Esophagus muscularis mucosa (tissue), 4 donors: ENCODE measurements around the gene GPX3. TPM values are rescaled to one million over a fixed set of nuclear protein-coding genes. Genes with fewer than 3 reads are reported as not detected.

Source experiments
- DNase-seq: peaks from one replicate; pipeline ENCODE4 v3.0.0-alpha.2; 2017; ENCODE audit errors: extremely low spot score
- H3K27ac ChIP-seq, 4 donors: fragments of 200-600 bp; sonication (generic); replicated peaks in 1 of 4; 1 replicate in 3 of 4; 2 replicates in 1 of 4; pipeline ENCODE4 v1.5.1; 2016 to 2019; ENCODE audit warnings: mild to moderate bottlenecking in 1 of 4
- H3K27me3 ChIP-seq, 4 donors: fragments of 200-600 bp; sonication (generic); one replicate each; pipeline versions ENCODE4 v1.5.1 to v1.6.0; 2016 to 2019
- H3K36me3 ChIP-seq, 4 donors: fragments of 200-600 bp; sonication (generic); one replicate each; pipeline ENCODE4 v1.5.1; 2016 to 2019
- H3K4me1 ChIP-seq, 4 donors: fragments of 200-600 bp; sonication (generic); one replicate each; pipeline ENCODE4 v1.5.1; 2016 to 2019
- H3K4me3 ChIP-seq, 4 donors: fragments of 200-600 bp; sonication (generic); 1 replicate in 2 of 4; 2 replicates in 2 of 4; pipeline ENCODE4 v1.5.1; 2016 to 2019; ENCODE audit warnings: mild to moderate bottlenecking in 4 of 4, moderate library complexity in 1 of 4
- H3K9me3 ChIP-seq, 4 donors: fragments of 200-600 bp; sonication (generic); 1 replicate in 3 of 4; 2 replicates in 1 of 4; pipeline ENCODE4 v1.5.1; 2016 to 2019
- CTCF ChIP-seq, 3 experiments: fragments of 200-600 bp in 2 of 3; fragments of 450-650 bp in 1 of 3; sonication (generic) in 2 of 3; IDR thresholded peaks; one replicate each; pipeline ENCODE4 v1.5.1; 2017 to 2019; ENCODE audit warnings: antibody characterized with exemption in 3 of 3, mild to moderate bottlenecking in 2 of 3, moderate library complexity in 1 of 3
- EP300 ChIP-seq: sonication (generic); formaldehyde crosslinking; IDR thresholded peaks from one replicate; pipeline ENCODE4 v1.6.1; 2017; ENCODE audit warnings: antibody characterized with exemption
- POLR2A ChIP-seq: fragments of 450-650 bp; IDR thresholded peaks from one replicate; pipeline ENCODE4 v1.6.1; 2017; ENCODE audit warnings: antibody characterized with exemption, moderate library complexity, mild to moderate bottlenecking, low read depth
- POLR2AphosphoS5 ChIP-seq, 2 donors: sonication (generic); formaldehyde crosslinking; IDR thresholded peaks; one replicate each; pipeline ENCODE4 v1.6.1; 2017; ENCODE audit warnings: antibody characterized with exemption in 2 of 2
- WGBS: methylation state at CpG from one replicate; pipeline ENCODE4 v1.1.5; 2018; 5-methylcytosine and 5-hydroxymethylcytosine counted together
- intact Hi-C: fragments of 100-400 bp; cut with DNase I; formaldehyde crosslinking; loops from one replicate; pipeline ENCODE4 v1.15.1; 2023
- total RNA-seq, 4 donors: library from RNA; depleted of rRNA; stranded (reverse); fragments of >200 nt; gene quantifications; one replicate each; pipeline versions ENCODE4 v1.1.0 to v1.2.1, GENCODE V29; 2016

The GPX3 gene
- total RNA-seq, 4 donors from 2014 or later, result 1,165 to 3,724 (median 1,939) TPM

- intact Hi-C loops, result no loop called here
- H3K27me3 ChIP-seq, result no peaks in the 10 kb centered on the region
- 98% methylated on average over 3 of the region's 4 CpGs for WGBS
- no peak overlapping the region for H3K27ac ChIP-seq
- TF ChIP-seq CTCF (IDR thresholded peaks at IDR 0.05) (no peak), EP300 (no peak), POLR2A (no peak), POLR2AphosphoS5 (IDR thresholded peaks at IDR 0.05) (no peak)
- H3K4me3 ChIP-seq, result no peak overlapping the region
- H3K9me3 ChIP-seq, result no peaks in the 10 kb centered on the region
- no peak for DNase-seq
- peaks cover 69 to 79% (median 74%) of the 10 kb centered on the region in 4 donors for H3K4me1 ChIP-seq
- peaks cover 0 to 12% (median 3%) of the 10 kb centered on the region in 4 donors for H3K36me3 ChIP-seq
Observed at GRCh38 chr5:151071021-151071420, 50.6 kb downstream of the GPX3 start.

- no peaks in the 10 kb centered on the region for H3K27me3 ChIP-seq
- H3K36me3 ChIP-seq, result peaks cover 0 to 9% (median 3%) of the 10 kb centered on the region in 4 donors
- H3K4me1 ChIP-seq, result peaks cover 65 to 79% (median 74%) of the 10 kb centered on the region in 4 donors
- intact Hi-C loops, result no loop called here
- no peak overlapping the region for H3K27ac ChIP-seq
- no peak for TF ChIP-seq EP300
- TF ChIP-seq POLR2A, result no peak
- TF ChIP-seq CTCF (IDR thresholded peaks at IDR 0.05), result no peak
- DNase-seq, result no peak
- 93% methylated on average over 9 of the region's 10 CpGs for WGBS
- H3K9me3 ChIP-seq, result no peaks in the 10 kb centered on the region
- H3K4me3 ChIP-seq, result no peak overlapping the region
Observed at GRCh38 chr5:151071848-151072629, 51.6 kb downstream of the GPX3 start.

GRCh38 chr5:151072630-151073025 lies 52.2 kb downstream of the GPX3 start:
- H3K4me1 ChIP-seq, result peaks cover 64 to 79% (median 72%) of the 10 kb centered on the region in 4 donors
- no peaks in the 10 kb centered on the region for H3K9me3 ChIP-seq
- no peaks in the 10 kb centered on the region for H3K27me3 ChIP-seq
- H3K4me3 ChIP-seq, result no peak overlapping the region
- no peak for DNase-seq
- H3K36me3 ChIP-seq, result peaks cover 0 to 5% (median 0%) of the 10 kb centered on the region in 4 donors
- WGBS, result 92% methylated on average over 5 of the region's 5 CpGs
- intact Hi-C loops, result no loop called here
- TF ChIP-seq CTCF (IDR thresholded peaks at IDR 0.05), result no peak
- no peak for TF ChIP-seq POLR2AphosphoS5 (IDR thresholded peaks at IDR 0.05)
- TF ChIP-seq POLR2A, result no peak
- no peak for TF ChIP-seq EP300
- H3K27ac ChIP-seq, result no peak overlapping the region

GRCh38 chr5:151073280-151073679 lies 52.9 kb downstream of the GPX3 start:
- intact Hi-C loops, result no loop called here
- Histone ChIP-seq H3K4me1 (peaks cover 64 to 79% (median 72%) of the 10 kb centered on the region in 4 donors), H3K36me3 (peaks cover 0 to 5% (median 0%) of the 10 kb centered on the region in 4 donors), H3K27me3 (no peaks in the 10 kb centered on the region), H3K9me3 (no peaks in the 10 kb centered on the region), H3K4me3 (no peak overlapping the region), H3K27ac (no peak overlapping the region)
- DNase-seq, result no peak
- TF ChIP-seq EP300 (no peak), POLR2A (no peak), CTCF (IDR thresholded peaks at IDR 0.05) (no peak), POLR2AphosphoS5 (IDR thresholded peaks at IDR 0.05) (no peak)
- 100% methylated on average over 2 of the region's 2 CpGs for WGBS
